Measurements from ENCODE around the gene PRKD3.

PRKD3 gene

GRCh38 chr2:37342591-37343220 is 18.1 kb upstream of the PRKD3 start:
- DNase-seq, result no peak

GRCh38 chr2:37340637-37341036 is 16.0 kb upstream of the PRKD3 start:
- no peak for DNase-seq

- no peak for DNase-seq
These were observed 14.3 kb upstream of the PRKD3 start for GRCh38 chr2:37338933-37339332.

DNA sequence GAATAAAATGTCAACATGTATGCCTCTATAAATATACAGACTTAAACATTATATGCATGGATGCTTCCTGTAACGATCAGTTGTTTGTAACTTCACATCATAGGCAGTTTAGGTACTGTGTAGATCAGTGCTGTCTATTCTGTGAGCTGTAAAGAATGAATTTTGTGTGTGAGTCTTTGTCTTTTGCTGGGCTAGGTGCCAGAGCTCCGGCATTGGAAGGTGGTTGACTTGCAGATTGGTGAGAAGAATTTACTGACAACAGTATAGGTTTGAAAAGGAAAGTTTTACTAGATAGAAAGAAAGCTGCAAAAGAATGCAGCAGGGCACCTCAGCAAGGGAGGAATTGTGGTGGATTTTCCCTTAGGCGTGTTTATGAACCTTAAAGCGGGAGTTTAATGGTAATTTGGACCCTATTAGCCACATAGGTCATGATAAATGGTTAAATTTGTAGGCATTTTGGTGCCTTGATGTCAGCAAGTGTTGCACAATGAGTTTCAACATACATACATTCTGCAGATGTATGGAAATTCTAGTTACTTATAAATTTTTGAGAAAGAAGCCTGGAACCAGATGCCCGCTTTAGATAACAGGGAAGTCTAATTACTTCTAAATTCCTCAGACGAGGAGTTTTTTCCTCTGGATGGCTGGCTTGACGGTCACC is 13.1 kb upstream of the PRKD3 start:
- DNase-seq, result no peak

GRCh38 chr2:37335604-37336003 is 11.0 kb upstream of the PRKD3 start:
- DNase-seq, result no peak

DNA sequence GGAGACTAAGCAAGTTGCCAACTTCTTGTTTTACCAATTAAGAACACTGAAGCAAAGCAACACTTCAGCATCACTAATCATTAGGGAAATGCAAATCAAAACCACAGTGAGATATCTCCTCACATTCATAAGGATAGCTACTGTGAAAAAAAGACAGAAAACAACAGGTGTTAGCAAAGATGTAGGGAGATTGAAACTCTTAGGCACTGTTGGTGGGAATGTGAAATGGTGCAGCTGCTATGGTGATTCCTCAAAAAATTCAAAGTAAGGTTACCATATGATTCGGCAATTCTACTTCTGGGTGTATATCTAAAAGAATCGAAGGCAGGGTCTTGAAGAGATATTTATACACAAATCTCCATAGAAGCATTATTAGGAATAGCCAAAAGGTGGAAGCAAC is 8.6 kb upstream of the PRKD3 start:
- DNase-seq, result no peak

- no peak for DNase-seq
These were observed 7.9 kb upstream of the PRKD3 start for GRCh38 chr2:37332560-37332959.

- no peak for DNase-seq
These were observed 6.0 kb upstream of the PRKD3 start for GRCh38 chr2:37330681-37331080.

DNA sequence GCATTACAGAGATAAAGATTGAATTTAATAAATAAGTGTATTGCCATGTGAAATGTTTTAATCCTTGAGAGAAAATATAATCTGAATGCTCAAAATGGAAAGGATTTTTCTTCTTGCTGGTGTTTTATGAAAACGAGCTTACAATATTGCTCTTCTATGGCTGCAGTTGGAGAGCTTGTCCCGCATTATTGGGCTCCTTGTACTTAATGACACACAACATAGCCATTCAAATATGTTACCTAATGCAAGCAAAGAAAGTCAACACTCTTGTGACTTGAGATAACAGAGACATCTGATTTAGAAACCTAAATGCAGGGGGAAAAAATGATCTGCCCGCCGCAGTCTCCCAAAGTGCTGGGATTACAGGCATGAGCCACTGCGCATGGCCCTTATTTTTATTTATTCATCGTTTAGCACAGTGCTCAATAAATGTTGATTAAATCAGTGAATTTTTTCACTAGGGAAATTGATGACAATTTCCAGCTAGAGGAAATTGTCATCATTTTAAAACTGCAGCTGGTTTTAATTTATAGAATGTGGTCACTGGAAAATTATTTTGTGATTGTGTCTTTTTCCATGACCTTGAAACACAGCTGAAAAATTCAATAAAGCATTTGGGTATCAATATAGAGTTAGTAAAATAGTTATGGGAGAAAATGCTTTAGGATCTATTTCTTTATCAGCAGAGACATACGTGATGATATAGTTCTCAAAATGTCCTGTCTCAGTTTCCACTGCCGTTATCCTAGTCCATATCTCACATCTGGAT is 2.4 kb upstream of the PRKD3 start:
- DNase-seq, result no peak

DNA sequence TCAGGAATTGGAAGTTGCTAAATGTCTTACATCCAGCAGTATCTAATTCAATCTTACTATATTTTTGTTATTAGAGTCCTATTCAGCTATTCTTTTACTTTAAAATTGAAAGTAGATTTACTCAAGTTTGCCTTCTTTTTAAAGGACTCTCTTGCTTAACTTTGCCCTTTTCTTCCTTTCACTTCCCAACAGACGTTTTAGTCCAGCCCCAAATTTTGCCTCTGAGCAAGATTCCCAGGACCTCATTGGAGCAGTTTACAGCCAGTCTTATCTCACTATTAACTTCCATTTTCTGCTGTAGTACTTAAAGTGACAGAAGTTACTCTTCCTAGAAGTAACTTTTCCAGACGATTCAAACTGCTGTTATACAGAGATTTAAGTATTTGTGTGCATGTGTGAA is 1.7 kb upstream of the PRKD3 start:
- no peak for DNase-seq

DNA sequence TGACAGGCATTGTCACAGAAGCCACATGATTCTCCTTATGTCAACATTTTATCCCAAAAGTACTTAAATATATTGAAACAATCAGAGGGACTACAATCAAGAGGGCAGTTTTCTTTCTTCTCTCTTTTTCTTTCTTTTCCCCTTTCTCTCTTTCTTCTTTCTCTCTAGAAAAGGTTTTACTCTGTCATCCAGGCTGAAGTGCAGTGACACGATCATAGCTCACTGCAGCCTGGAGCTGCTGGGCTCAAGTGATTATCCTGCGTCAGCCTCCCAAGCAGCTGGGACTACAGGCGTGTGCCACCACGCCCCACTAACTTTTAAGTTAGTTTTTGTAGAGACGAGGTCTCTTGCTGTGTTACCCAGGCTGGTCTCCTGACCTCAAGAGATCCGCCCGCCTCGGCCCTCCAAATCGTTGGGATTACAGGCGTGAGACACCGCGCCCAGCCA is 1.0 kb upstream of the PRKD3 start:
- no peak for DNase-seq

GRCh38 chr2:37324536-37324785 is 172 bp downstream of the PRKD3 start:
- peak; percentile 70 for DNase-seq

DNA sequence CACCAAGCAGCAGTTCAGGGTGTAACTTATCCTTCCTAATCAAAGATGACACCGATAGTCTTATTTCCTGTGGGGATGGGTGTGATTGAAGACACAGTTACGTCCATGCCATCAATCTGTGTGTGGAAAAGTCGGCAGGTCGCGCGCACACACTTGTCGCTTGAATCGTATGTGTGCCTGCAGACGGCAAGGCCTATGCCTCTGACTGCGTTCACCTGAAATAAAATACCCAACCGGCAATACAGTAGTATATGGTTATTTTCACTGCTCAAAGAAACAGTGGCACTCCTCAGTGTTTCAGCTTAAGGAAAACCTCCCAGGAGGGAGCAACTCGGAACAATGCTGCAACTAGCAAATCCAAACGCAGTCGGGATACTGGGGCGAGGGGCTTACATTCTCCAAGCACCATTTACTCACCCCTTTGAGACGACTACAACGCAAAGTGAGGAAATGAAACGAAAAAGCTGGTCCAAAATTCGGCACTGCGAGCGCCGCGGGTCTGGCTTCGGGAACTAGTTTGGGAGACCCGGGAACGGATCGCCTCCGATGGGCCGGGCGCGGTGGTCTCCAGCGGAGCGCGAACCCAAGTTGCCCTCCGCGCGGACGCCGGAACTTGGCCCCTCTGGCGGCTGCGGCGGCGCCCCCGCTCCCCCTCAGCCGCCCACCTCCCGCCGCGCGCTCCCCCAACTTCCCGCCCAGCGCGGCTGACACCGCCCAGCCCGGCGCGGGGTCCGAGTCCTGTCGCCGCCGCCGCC is 675 bp downstream of the PRKD3 start:
- DNase-seq, result peak; percentile 47

DNA sequence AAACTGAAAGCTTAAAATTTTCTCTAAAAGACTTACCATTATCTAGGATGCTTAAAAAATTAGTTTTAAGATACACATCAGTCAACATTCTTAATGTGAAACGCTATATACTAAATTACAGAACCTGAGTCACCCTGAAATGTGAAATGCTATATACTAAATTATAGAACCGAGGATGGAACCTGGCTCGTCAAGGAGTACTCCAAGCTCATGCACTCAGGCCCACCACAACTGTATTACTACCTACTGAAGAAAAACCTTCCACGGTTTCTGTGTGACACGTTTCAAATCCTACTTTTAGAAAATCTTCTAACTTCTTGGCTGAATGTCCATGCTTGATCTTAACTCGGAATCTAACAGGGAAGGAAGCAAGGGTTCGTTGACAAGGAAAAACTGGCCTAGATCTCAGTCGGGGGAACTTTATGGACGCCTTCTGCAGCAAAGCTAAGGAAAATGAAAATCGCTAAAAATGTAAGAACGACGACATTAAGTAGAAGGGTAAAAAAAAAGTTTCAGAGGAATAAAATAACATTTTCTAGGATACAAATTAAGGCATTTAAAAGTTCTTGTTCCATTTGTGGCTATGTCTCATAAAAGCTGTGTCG is 1.4 kb downstream of the PRKD3 start:
- no peak for DNase-seq

DNA sequence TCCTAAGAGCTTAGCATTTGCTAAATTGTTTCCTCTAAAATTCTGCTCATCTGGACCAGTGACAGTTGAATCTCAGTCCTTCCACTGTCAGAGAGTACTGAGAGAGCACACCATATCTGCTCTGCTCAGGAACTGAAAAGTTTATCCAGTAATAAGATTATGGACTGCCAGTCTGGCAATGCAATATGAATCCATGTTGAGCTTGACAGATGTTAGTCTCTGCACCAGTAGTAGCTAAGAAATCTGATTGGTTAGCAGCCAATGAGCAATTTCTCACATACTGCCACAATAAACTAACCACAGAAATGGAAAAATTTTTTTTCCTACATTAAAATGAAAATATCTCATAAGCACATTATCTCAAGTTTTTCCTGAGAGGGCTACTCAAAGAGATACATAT is 2.3 kb downstream of the PRKD3 start:
- no peak for DNase-seq

DNA sequence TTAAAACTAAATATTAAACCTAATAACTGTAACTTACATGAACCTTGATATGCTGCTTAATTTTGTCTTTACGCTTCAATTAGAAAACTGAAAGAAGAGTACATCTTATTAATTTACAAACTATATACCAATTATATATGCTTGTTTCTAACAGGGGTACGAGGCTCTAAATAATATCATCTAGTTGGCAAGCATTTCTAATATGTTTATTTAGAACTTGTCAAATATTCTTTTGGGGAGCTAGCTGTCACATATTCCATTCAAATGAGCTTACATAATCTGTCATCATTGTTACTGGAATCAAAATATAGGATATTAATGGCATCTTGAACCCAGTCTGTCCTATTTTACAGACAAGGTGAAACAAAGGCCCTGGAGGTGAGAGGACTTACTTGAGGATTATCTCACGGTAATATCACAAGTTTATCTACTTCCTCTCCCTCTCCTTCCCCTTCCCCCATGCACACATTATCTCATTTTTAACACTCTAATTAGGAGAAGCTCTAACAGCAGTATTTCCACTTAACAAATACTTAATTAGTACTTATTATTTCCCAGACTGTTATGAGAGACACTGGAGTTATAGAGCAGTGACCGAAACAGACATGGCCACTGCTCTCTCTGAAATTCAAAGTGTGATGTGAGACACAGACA is 3.5 kb downstream of the PRKD3 start:
- DNase-seq, result no peak

DNA sequence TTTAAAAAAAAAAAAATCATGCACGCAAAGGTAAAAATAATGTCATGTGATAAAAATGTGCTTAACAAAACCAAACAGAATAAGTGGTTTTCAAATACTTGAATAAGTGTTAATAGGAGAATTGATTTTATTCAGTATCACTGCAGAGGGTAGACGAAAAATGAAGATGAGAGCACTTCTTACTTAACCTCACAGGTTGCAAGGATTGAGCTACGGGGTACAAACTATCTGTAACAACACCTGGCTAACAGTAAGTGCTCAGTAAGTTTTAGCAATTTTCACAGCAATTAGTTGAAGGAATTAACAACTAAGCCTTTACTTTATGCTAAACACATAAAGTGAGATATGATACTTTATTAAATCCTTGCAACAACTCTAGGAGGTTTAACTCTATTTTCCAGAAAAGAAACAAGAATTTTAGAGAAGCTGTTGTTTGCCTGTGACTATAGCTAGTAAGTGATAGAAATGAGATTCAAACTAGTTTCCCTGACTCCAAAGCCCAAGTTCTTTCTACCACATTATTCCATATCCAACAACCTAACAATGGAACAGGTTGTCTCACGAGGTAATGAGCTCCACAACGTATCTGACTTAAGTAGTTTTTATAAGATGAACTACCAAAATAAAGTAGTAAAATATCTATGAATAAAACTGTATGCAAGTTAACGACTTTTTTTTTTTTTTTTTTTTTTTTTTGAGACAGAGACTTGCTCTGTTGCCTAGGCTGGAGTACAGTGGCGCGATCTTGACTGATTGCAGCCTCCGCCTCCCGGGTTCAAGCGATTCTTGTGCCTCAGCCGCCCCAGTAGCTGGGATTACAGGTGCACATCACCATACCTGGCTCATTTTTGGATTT is 4.7 kb downstream of the PRKD3 start:
- no peak for DNase-seq

- no peak for DNase-seq
These were observed 6.2 kb downstream of the PRKD3 start for GRCh38 chr2:37318401-37318800.

- no peak for DNase-seq
These were observed 6.9 kb downstream of the PRKD3 start for GRCh38 chr2:37317746-37318145.

DNA sequence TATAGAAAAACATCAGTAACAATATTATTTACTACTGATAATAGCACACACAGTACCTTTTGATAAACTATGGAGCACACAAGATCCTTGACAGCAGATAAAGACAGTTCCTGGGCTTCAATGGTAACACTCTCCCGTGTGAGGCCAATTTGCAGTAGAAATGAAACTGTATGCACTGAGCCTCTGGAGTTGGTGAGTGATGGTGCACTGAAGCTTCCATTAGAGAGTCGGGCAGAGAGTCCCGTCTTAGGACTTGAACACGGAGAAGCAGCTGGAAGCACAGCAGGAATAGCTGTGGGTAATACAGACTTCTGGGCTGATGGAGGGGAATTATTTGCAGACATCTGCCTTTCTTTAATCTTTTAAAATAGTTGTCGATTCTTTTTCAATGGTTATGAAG is 8.5 kb downstream of the PRKD3 start:
- no peak for DNase-seq

DNA sequence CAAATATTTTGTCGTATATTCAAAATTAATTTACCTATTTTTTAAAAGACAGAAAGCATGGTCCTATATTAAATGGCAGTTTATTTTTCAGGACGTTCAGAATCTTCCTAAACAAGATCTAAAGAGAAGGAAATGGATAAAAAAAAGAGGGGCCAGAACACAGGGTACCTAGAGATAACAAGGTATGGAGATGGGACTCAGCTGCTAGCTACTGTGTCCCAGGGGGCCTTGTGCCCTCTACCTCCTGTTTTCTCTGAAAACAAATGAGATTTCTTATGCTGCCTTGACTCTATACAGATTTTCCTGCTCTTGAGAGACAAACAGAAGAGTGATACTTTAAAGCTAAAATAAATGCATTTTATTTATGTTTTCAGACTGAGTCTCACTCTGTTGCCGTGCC is 9.3 kb downstream of the PRKD3 start:
- DNase-seq, result no peak

DNA sequence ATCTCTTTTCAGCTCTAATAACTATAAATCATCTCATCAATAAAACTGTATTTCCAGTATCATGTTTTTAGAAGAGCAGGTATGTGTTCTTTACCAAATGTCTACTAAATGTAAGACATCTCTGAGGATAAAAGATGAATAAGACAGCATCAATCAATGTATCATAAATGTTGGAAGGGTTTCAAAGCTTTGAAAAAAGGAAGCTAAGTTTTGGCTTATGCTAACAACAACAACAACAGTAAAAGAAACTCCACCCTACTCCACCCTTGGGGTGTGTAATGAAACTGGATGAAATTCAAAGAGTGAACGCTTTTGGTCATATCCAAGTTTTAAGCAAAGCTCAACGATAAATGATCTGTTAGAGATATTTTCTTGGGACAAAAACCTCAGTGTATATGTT is 17.1 kb downstream of the PRKD3 start:
- DNase-seq, result no peak
